HCT116 (cell line): Measurements from ENCODE around the gene MST1R. TPM values are rescaled to one million over a fixed set of nuclear protein-coding genes. Genes with fewer than 3 reads are reported as not detected.

Experiments
- ATAC-seq: fragments of 200-7000 bp; cut with Tn5 transposase; 2 replicates; pipeline ENCODE4 v1.9.1; 2020; ENCODE audit warnings: mild to moderate bottlenecking, moderate library complexity
- BruUV-seq: library from RNA; stranded (reverse); fragments of 400-500 nt; replicated peaks from 2 replicates; lab custom pipeline; 2021; lab: Mats Ljungman, UMichigan
- CTCF ChIA-PET: fragments of 300-600 bp; sonication (Branson Sonifier 250); formaldehyde crosslinking; loops from one replicate; lab custom pipeline; 2021; ENCODE audit warnings: antibody characterized with exemption; lab: Charles Lee
- POLR2A ChIA-PET: fragments of 300-600, 350-600 bp; sonication (Branson Sonifier 250); formaldehyde crosslinking; loops from one replicate; lab custom pipeline; 2021; ENCODE audit warnings: antibody characterized with exemption; lab: Charles Lee
- RAD21 ChIA-PET, 2 experiments: fragments of 300-600 bp; sonication (Branson Sonifier 250); formaldehyde crosslinking; loops; one replicate each; lab custom pipeline; 2023; ENCODE audit warnings: low total read pairs in 2 of 2; ENCODE audit not compliant: uncharacterized antibody in 2 of 2, unreplicated experiment in 2 of 2, low non-redundant PET in 1 of 2; lab: Charles Lee
- DNase-seq: peaks from one replicate; pipeline ENCODE4 v3.0.0-alpha.2; 2010; ENCODE audit warnings: low read depth, low spot score
- H2AFZ ChIP-seq: fragments of 200-600 bp; shearing (Covaris generic), sonication (generic); 2 replicates; pipeline ENCODE4 v1.6.1; 2017; ENCODE audit warnings: low read depth, mixed run types, mixed read lengths, antibody characterized with exemption, low read length; ENCODE audit not compliant: poor library complexity, severe bottlenecking
- H3K27ac ChIP-seq: 2 replicates; pipeline ENCODE4 v1.5.1; 2012; ENCODE audit warnings: low read depth, low read length
- H3K27me3 ChIP-seq: fragments of 200-600 bp; sonication (generic); 2 replicates; pipeline ENCODE4 v1.6.1; 2016; ENCODE audit warnings: mixed run types, low read length, mixed read lengths; ENCODE audit not compliant: insufficient read depth
- H3K36me3 ChIP-seq, 2 experiments: fragments of 200-500 bp in 1 of 2; fragments of 200-600 bp in 1 of 2; sonication (Bioruptor generic) in 1 of 2; sonication (generic) in 1 of 2; 2 replicates each; pipeline versions ENCODE4 v1.5.1 to v1.6.1; 2014 to 2016; ENCODE audit warnings: low read length in 2 of 2, inconsistent platforms in 1 of 2, mixed read lengths in 1 of 2, mixed run types in 1 of 2; ENCODE audit not compliant: insufficient read depth in 2 of 2, control insufficient read depth in 1 of 2
- H3K4me1 ChIP-seq, 2 experiments: fragments of 200-600 bp in 1 of 2; sonication (generic) in 1 of 2; 2 replicates each; pipeline versions ENCODE4 v1.5.1 to v1.6.1; 2012 to 2017; ENCODE audit warnings: low read length in 2 of 2, inconsistent platforms in 1 of 2, mild to moderate bottlenecking in 1 of 2, mixed read lengths in 1 of 2, mixed run types in 1 of 2, moderate library complexity in 1 of 2; ENCODE audit not compliant: insufficient read depth in 2 of 2, control insufficient read depth in 1 of 2
- H3K4me2 ChIP-seq: fragments of 200-600 bp; sonication (generic); 2 replicates; pipeline ENCODE4 v1.6.1; 2017; ENCODE audit warnings: mixed run types, low read length, mixed read lengths
- H3K4me3 ChIP-seq, 2 experiments: fragments of 200-600 bp in 1 of 2; sonication (generic) in 1 of 2; replicated peaks in 1 of 2; 2 replicates each; pipeline ENCODE4 v1.5.1; 2011 to 2016; ENCODE audit warnings: low read length in 2 of 2, control low read depth in 1 of 2, low read depth in 1 of 2, mild to moderate bottlenecking in 1 of 2, mixed read lengths in 1 of 2, mixed run types in 1 of 2
- H3K79me2 ChIP-seq: fragments of 200-600 bp; sonication (generic); 2 replicates; pipeline ENCODE4 v1.6.1; 2017; ENCODE audit warnings: mild to moderate bottlenecking, mixed run types, low read length, moderate library complexity, mixed read lengths; ENCODE audit not compliant: insufficient read depth
- H3K9ac ChIP-seq: fragments of 200-600 bp; sonication (generic); 2 replicates; pipeline ENCODE4 v1.6.1; 2016; ENCODE audit warnings: low read length, mixed read lengths
- H3K9me2 ChIP-seq: fragments of 200-600 bp; sonication (generic), shearing (Covaris generic); 2 replicates; pipeline ENCODE4 v1.6.1; 2017; ENCODE audit warnings: mixed run types, mild to moderate bottlenecking, moderate library complexity; ENCODE audit not compliant: insufficient read depth
- H3K9me3 ChIP-seq, 2 experiments: fragments of 200-500 bp in 1 of 2; fragments of 200-600 bp in 1 of 2; sonication (Bioruptor generic) in 1 of 2; sonication (generic) in 1 of 2; 2 replicates each; pipeline ENCODE4 v1.6.1; 2014 to 2017; ENCODE audit warnings: low read length in 2 of 2, mixed read lengths in 2 of 2, inconsistent platforms in 1 of 2, low read depth in 1 of 2, mild to moderate bottlenecking in 1 of 2, mixed run types in 1 of 2, moderate library complexity in 1 of 2; ENCODE audit not compliant: control insufficient read depth in 1 of 2, insufficient read depth in 1 of 2
- H4K20me1 ChIP-seq: fragments of 200-600 bp; sonication (generic), shearing (Covaris generic); 2 replicates; pipeline ENCODE4 v1.6.1; 2017; ENCODE audit warnings: mixed run types, mild to moderate bottlenecking, moderate library complexity; ENCODE audit not compliant: insufficient read depth
- CBX3 ChIP-seq: IDR thresholded peaks from 2 replicates; pipeline ENCODE4 v1.6.1; 2012; ENCODE audit warnings: low read depth
- CTCF ChIP-seq, 3 experiments: fragments of 200-600 bp in 1 of 3; sonication (generic) in 1 of 3; IDR thresholded peaks in 2 of 3; conservative IDR thresholded peaks in 1 of 3; 2 replicates each; pipeline ENCODE4 v1.5.1; 2012 to 2017; ENCODE audit warnings: low read depth in 2 of 3, low read length in 2 of 3, antibody characterized with exemption in 1 of 3, borderline replicate concordance in 1 of 3, control low read depth in 1 of 3, mild to moderate bottlenecking in 1 of 3, mixed read lengths in 1 of 3, mixed run types in 1 of 3, moderate library complexity in 1 of 3; ENCODE audit not compliant: insufficient read depth in 1 of 3
- ELF1 ChIP-seq: IDR thresholded peaks from 2 replicates; pipeline ENCODE4 v1.6.1; 2012; ENCODE audit warnings: low read depth, borderline replicate concordance
- EZH2 ChIP-seq: fragments of 200-600 bp; sonication (generic); IDR thresholded peaks from 2 replicates; pipeline ENCODE4 v1.6.1; 2017; ENCODE audit warnings: antibody characterized with exemption, mixed run types
- FOSL1 ChIP-seq: IDR thresholded peaks from 2 replicates; pipeline ENCODE4 v1.6.1; 2012; ENCODE audit warnings: low read depth
- POLR2A ChIP-seq: IDR thresholded peaks from 2 replicates; pipeline ENCODE4 v1.7.0; 2011; ENCODE audit warnings: borderline replicate concordance; ENCODE audit not compliant: insufficient read depth, insufficient read length; ENCODE audit errors: extremely low read depth
- RAD21 ChIP-seq: IDR thresholded peaks from 2 replicates; pipeline ENCODE4 v1.6.1; 2012; ENCODE audit warnings: low read depth, mild to moderate bottlenecking
- SIN3A ChIP-seq: IDR thresholded peaks from 2 replicates; pipeline ENCODE4 v1.6.1; 2012; ENCODE audit warnings: low read depth
- SP1 ChIP-seq: IDR thresholded peaks from 2 replicates; pipeline ENCODE4 v1.6.1; 2012; ENCODE audit warnings: low read depth
- SRF ChIP-seq: IDR thresholded peaks from 2 replicates; pipeline ENCODE4 v1.6.1; 2012; ENCODE audit warnings: low read depth
- TCF7L2 ChIP-seq: IDR thresholded peaks from 2 replicates; pipeline ENCODE4 v1.7.0; 2011; ENCODE audit warnings: borderline replicate concordance, inconsistent platforms; ENCODE audit not compliant: insufficient read depth, insufficient read length; ENCODE audit errors: extremely low read depth
- ZFX ChIP-seq: fragments of 450-650 bp; IDR thresholded peaks from 2 replicates; pipeline ENCODE4 v1.6.1; 2017
- ZNF274 ChIP-seq: fragments of 200-500 bp; sonication (Bioruptor generic); IDR thresholded peaks from 2 replicates; pipeline ENCODE4 v1.6.1; 2014; ENCODE audit warnings: mild to moderate bottlenecking, low read depth, low read length, inconsistent platforms
- intact Hi-C: fragments of 100-400 bp; cut with micrococcal nuclease; formaldehyde crosslinking; loops from 2 replicates; pipeline ENCODE4 v1.10.0; 2022
- total RNA-seq: library from RNA; stranded (reverse); gene quantifications from one replicate; pipeline ENCODE4 v1.2.1, GENCODE V29; 2021; ENCODE audit not compliant: unreplicated experiment

MST1R gene
- total RNA-seq, 1 experiment from 2014 or later, result 113 TPM

GRCh38 chr3:49869525-49870126 lies 34.0 kb downstream of the MST1R start, which contains the start of gene CAMKV:
Gene CAMKV (minus strand): TSS chr3:49869906. CDS start chr3:49862388, 7,518 bp downstream.
- DNase-seq, result no peak
- Histone ChIP-seq H3K4me3 (no peak within 1 kb of the TSS), H3K4me2 (no peak within 1 kb of the TSS), H2AFZ (no peak within 1 kb of the TSS), H3K27ac (no peak within 1 kb of the TSS), H3K79me2 (no peaks in the 10 kb centered on the region), H3K36me3 (no peaks in the 10 kb centered on the region), H3K9me2 (no peaks in the 10 kb centered on the region), H3K9ac (no peak within 1 kb of the TSS), H3K9me3 (no peaks in the 10 kb centered on the region), H3K4me1 (0 out of 4 replicates have a peak, but pooled peaks cover 0 to 6% of the 10 kb centered on the region in 2 experiments), H3K27me3 (peaks cover 6% of the 10 kb centered on the region; the same call in 1 of the 2 replicates), H4K20me1 (no peaks in the 10 kb centered on the region)
- peak; percentile 51 for ATAC-seq
- intact Hi-C loops, result no loop called here
- no TSS peak for BruUV-seq
- POLR2A ChIA-PET, result no interaction called here
- RAD21 ChIA-PET, result no interaction called here
- no peak for TF ChIP-seq ZNF274
- no peak for TF ChIP-seq CBX3
- CTCF ChIA-PET, result no interaction called here

- H3K9me2 ChIP-seq, result no peaks in the 10 kb centered on the region
- H3K27ac ChIP-seq, result no peak overlapping the region
- TF ChIP-seq RAD21, result no peak
- TF ChIP-seq FOSL1, result no peak
- no peak for TF ChIP-seq ZFX
- TF ChIP-seq TCF7L2, result no peak
- no peak for TF ChIP-seq POLR2A
- TF ChIP-seq CTCF (IDR thresholded peaks at IDR 0.05 in 2 of 3, conservative IDR thresholded peaks at IDR 0.05 in 1 of 3; ENCODE audit: borderline replicate concordance in 1 of 3, insufficient read depth in 1 of 3, low read depth in 2 of 3, low read length in 2 of 3), result no peak
- TF ChIP-seq ELF1, result no peak
- TF ChIP-seq SIN3A, result no peak
- no peak for TF ChIP-seq SP1
- TF ChIP-seq SRF, result no peak
- no peak for TF ChIP-seq ZNF274
- no peak for TF ChIP-seq EZH2
- ATAC-seq (no peak), DNase-seq (no peak)
- no peak overlapping the region for H3K9ac ChIP-seq
- RAD21 ChIA-PET, result no interaction called here
- POLR2A ChIA-PET, result no interaction called here
- no peaks in the 10 kb centered on the region for H4K20me1 ChIP-seq
- H3K36me3 ChIP-seq, result no peaks in the 10 kb centered on the region
- no TSS peak for BruUV-seq
- H3K79me2 ChIP-seq, result no peaks in the 10 kb centered on the region
- 0 out of 4 replicates have a peak, but pooled peaks cover 0 to 6% of the 10 kb centered on the region in 2 experiments for H3K4me1 ChIP-seq
- CTCF ChIA-PET, result no interaction called here
- peaks cover 12% of the 10 kb centered on the region; the same call in 1 of the 2 replicates for H3K27me3 ChIP-seq
- no peaks in the 10 kb centered on the region for H3K9me3 ChIP-seq
- intact Hi-C loops, result no loop called here
- no peak overlapping the region for H3K4me3 ChIP-seq
- H2AFZ ChIP-seq, result no peak overlapping the region
- no peak overlapping the region for H3K4me2 ChIP-seq
These were observed 34.7 kb downstream of the MST1R start for GRCh38 chr3:49868862-49869466.
